HCT116 (cell line): Measurements from ENCODE around the gene SEC16A. TPM values are rescaled to one million over a fixed set of nuclear protein-coding genes. Genes with fewer than 3 reads are reported as not detected.

Experiments
- ATAC-seq: fragments of 200-7000 bp; cut with Tn5 transposase; 2 replicates; pipeline ENCODE4 v1.9.1; 2020; ENCODE audit warnings: mild to moderate bottlenecking, moderate library complexity
- BruUV-seq: library from RNA; stranded (reverse); fragments of 400-500 nt; replicated peaks from 2 replicates; lab custom pipeline; 2021; lab: Mats Ljungman, UMichigan
- CTCF ChIA-PET: fragments of 300-600 bp; sonication (Branson Sonifier 250); formaldehyde crosslinking; loops from one replicate; lab custom pipeline; 2021; ENCODE audit warnings: antibody characterized with exemption; lab: Charles Lee
- POLR2A ChIA-PET: fragments of 300-600, 350-600 bp; sonication (Branson Sonifier 250); formaldehyde crosslinking; loops from one replicate; lab custom pipeline; 2021; ENCODE audit warnings: antibody characterized with exemption; lab: Charles Lee
- RAD21 ChIA-PET, 2 experiments: fragments of 300-600 bp; sonication (Branson Sonifier 250); formaldehyde crosslinking; loops; one replicate each; lab custom pipeline; 2023; ENCODE audit warnings: low total read pairs in 2 of 2; ENCODE audit not compliant: uncharacterized antibody in 2 of 2, unreplicated experiment in 2 of 2, low non-redundant PET in 1 of 2; lab: Charles Lee
- DNase-seq: peaks from one replicate; pipeline ENCODE4 v3.0.0-alpha.2; 2010; ENCODE audit warnings: low read depth, low spot score
- H2AFZ ChIP-seq: fragments of 200-600 bp; shearing (Covaris generic), sonication (generic); 2 replicates; pipeline ENCODE4 v1.6.1; 2017; ENCODE audit warnings: low read depth, mixed run types, mixed read lengths, antibody characterized with exemption, low read length; ENCODE audit not compliant: poor library complexity, severe bottlenecking
- H3K27ac ChIP-seq: 2 replicates; pipeline ENCODE4 v1.5.1; 2012; ENCODE audit warnings: low read depth, low read length
- H3K27me3 ChIP-seq: fragments of 200-600 bp; sonication (generic); 2 replicates; pipeline ENCODE4 v1.6.1; 2016; ENCODE audit warnings: mixed run types, low read length, mixed read lengths; ENCODE audit not compliant: insufficient read depth
- H3K36me3 ChIP-seq, 2 experiments: fragments of 200-500 bp in 1 of 2; fragments of 200-600 bp in 1 of 2; sonication (Bioruptor generic) in 1 of 2; sonication (generic) in 1 of 2; 2 replicates each; pipeline versions ENCODE4 v1.5.1 to v1.6.1; 2014 to 2016; ENCODE audit warnings: low read length in 2 of 2, inconsistent platforms in 1 of 2, mixed read lengths in 1 of 2, mixed run types in 1 of 2; ENCODE audit not compliant: insufficient read depth in 2 of 2, control insufficient read depth in 1 of 2
- H3K4me1 ChIP-seq, 2 experiments: fragments of 200-600 bp in 1 of 2; sonication (generic) in 1 of 2; 2 replicates each; pipeline versions ENCODE4 v1.5.1 to v1.6.1; 2012 to 2017; ENCODE audit warnings: low read length in 2 of 2, inconsistent platforms in 1 of 2, mild to moderate bottlenecking in 1 of 2, mixed read lengths in 1 of 2, mixed run types in 1 of 2, moderate library complexity in 1 of 2; ENCODE audit not compliant: insufficient read depth in 2 of 2, control insufficient read depth in 1 of 2
- H3K4me2 ChIP-seq: fragments of 200-600 bp; sonication (generic); 2 replicates; pipeline ENCODE4 v1.6.1; 2017; ENCODE audit warnings: mixed run types, low read length, mixed read lengths
- H3K4me3 ChIP-seq, 2 experiments: fragments of 200-600 bp in 1 of 2; sonication (generic) in 1 of 2; replicated peaks in 1 of 2; 2 replicates each; pipeline ENCODE4 v1.5.1; 2011 to 2016; ENCODE audit warnings: low read length in 2 of 2, control low read depth in 1 of 2, low read depth in 1 of 2, mild to moderate bottlenecking in 1 of 2, mixed read lengths in 1 of 2, mixed run types in 1 of 2
- H3K79me2 ChIP-seq: fragments of 200-600 bp; sonication (generic); 2 replicates; pipeline ENCODE4 v1.6.1; 2017; ENCODE audit warnings: mild to moderate bottlenecking, mixed run types, low read length, moderate library complexity, mixed read lengths; ENCODE audit not compliant: insufficient read depth
- H3K9ac ChIP-seq: fragments of 200-600 bp; sonication (generic); 2 replicates; pipeline ENCODE4 v1.6.1; 2016; ENCODE audit warnings: low read length, mixed read lengths
- H3K9me2 ChIP-seq: fragments of 200-600 bp; sonication (generic), shearing (Covaris generic); 2 replicates; pipeline ENCODE4 v1.6.1; 2017; ENCODE audit warnings: mixed run types, mild to moderate bottlenecking, moderate library complexity; ENCODE audit not compliant: insufficient read depth
- H3K9me3 ChIP-seq, 2 experiments: fragments of 200-500 bp in 1 of 2; fragments of 200-600 bp in 1 of 2; sonication (Bioruptor generic) in 1 of 2; sonication (generic) in 1 of 2; 2 replicates each; pipeline ENCODE4 v1.6.1; 2014 to 2017; ENCODE audit warnings: low read length in 2 of 2, mixed read lengths in 2 of 2, inconsistent platforms in 1 of 2, low read depth in 1 of 2, mild to moderate bottlenecking in 1 of 2, mixed run types in 1 of 2, moderate library complexity in 1 of 2; ENCODE audit not compliant: control insufficient read depth in 1 of 2, insufficient read depth in 1 of 2
- H4K20me1 ChIP-seq: fragments of 200-600 bp; sonication (generic), shearing (Covaris generic); 2 replicates; pipeline ENCODE4 v1.6.1; 2017; ENCODE audit warnings: mixed run types, mild to moderate bottlenecking, moderate library complexity; ENCODE audit not compliant: insufficient read depth
- ELF1 ChIP-seq: IDR thresholded peaks from 2 replicates; pipeline ENCODE4 v1.6.1; 2012; ENCODE audit warnings: low read depth, borderline replicate concordance
- EZH2 ChIP-seq: fragments of 200-600 bp; sonication (generic); IDR thresholded peaks from 2 replicates; pipeline ENCODE4 v1.6.1; 2017; ENCODE audit warnings: antibody characterized with exemption, mixed run types
- EZH2phosphoT487 ChIP-seq: fragments of 200-600 bp; IDR thresholded peaks from 2 replicates; pipeline ENCODE4 v1.6.1; 2018; ENCODE audit warnings: antibody characterized with exemption, borderline replicate concordance
- JUND ChIP-seq: IDR thresholded peaks from 2 replicates; pipeline ENCODE4 v1.6.1; 2012
- SP1 ChIP-seq: IDR thresholded peaks from 2 replicates; pipeline ENCODE4 v1.6.1; 2012; ENCODE audit warnings: low read depth
- SRF ChIP-seq: IDR thresholded peaks from 2 replicates; pipeline ENCODE4 v1.6.1; 2012; ENCODE audit warnings: low read depth
- TCF7L2 ChIP-seq: IDR thresholded peaks from 2 replicates; pipeline ENCODE4 v1.7.0; 2011; ENCODE audit warnings: borderline replicate concordance, inconsistent platforms; ENCODE audit not compliant: insufficient read depth, insufficient read length; ENCODE audit errors: extremely low read depth
- ZBTB33 ChIP-seq: IDR thresholded peaks from 2 replicates; pipeline ENCODE4 v1.6.1; 2011; ENCODE audit warnings: mild to moderate bottlenecking, low read length, moderate library complexity; ENCODE audit not compliant: insufficient replicate concordance; ENCODE audit errors: extremely low read depth
- intact Hi-C: fragments of 100-400 bp; cut with micrococcal nuclease; formaldehyde crosslinking; loops from 2 replicates; pipeline ENCODE4 v1.10.0; 2022
- total RNA-seq: library from RNA; stranded (reverse); gene quantifications from one replicate; pipeline ENCODE4 v1.2.1, GENCODE V29; 2021; ENCODE audit not compliant: unreplicated experiment
- TF ChIP-seq, protein P1 (sequence below), 3 experiments: fragments of 200-600 bp in 1 of 3; sonication (generic) in 1 of 3; IDR thresholded peaks in 2 of 3; conservative IDR thresholded peaks in 1 of 3; 2 replicates each; pipeline ENCODE4 v1.5.1; 2012 to 2017; ENCODE audit warnings: low read depth in 2 of 3, low read length in 2 of 3, antibody characterized with exemption in 1 of 3, borderline replicate concordance in 1 of 3, control low read depth in 1 of 3, mild to moderate bottlenecking in 1 of 3, mixed read lengths in 1 of 3, mixed run types in 1 of 3, moderate library complexity in 1 of 3; ENCODE audit not compliant: insufficient read depth in 1 of 3

The SEC16A gene
- total RNA-seq, 1 experiment from 2014 or later = 49.8 TPM

DNA sequence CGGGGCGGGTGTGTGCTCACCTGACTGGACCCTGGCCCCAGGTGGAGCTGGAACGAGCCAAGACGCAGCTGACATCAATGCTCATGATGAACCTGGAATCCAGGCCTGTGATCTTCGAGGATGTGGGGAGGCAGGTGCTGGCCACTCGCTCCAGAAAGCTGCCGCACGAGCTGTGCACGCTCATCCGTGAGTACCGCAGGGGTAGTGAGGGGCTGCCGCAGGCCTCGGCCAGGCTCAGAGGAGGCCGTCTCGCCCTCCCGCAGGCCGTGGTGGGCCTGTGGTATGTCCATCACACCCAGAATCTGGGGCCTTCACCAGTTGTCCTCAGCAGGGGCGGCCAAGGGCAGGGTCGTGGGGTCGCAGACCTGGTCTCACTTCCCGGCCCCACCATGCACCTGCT, 61.0 kb downstream of the SEC16A start:
- peaks cover 40 to 53% of the 10 kb centered on the region in 2 experiments; a peak in 3 of 4 replicates for H3K36me3 ChIP-seq

More for the DNA sequence above, 61.0 kb downstream of the SEC16A start:
- intact Hi-C loops = no loop called here
- ATAC-seq = no peak
- peaks cover 5% of the 10 kb centered on the region; the same call in 1 of the 2 replicates for H3K79me2 ChIP-seq
- no peaks in the 10 kb centered on the region for H3K9me2 ChIP-seq
- H3K27me3 ChIP-seq = no peaks in the 10 kb centered on the region
- no peaks in the 10 kb centered on the region for H3K4me1 ChIP-seq
- H3K4me2 ChIP-seq = no peak overlapping the region
- RAD21 ChIA-PET = no interaction called here
- H4K20me1 ChIP-seq = no peaks in the 10 kb centered on the region
- no TSS peak for BruUV-seq
- DNase-seq = no peak
- H3K9me3 ChIP-seq = no peaks in the 10 kb centered on the region
- H3K27ac ChIP-seq = no peak overlapping the region
- CTCF ChIA-PET = no interaction called here
- no peak overlapping the region for H3K4me3 ChIP-seq
- H2AFZ ChIP-seq = no peak overlapping the region
- no peak overlapping the region for H3K9ac ChIP-seq
- POLR2A ChIA-PET = no interaction called here
- TF ChIP-seq SRF = no peak
- TF ChIP-seq JUND = no peak
- TF ChIP-seq, protein P1, sequence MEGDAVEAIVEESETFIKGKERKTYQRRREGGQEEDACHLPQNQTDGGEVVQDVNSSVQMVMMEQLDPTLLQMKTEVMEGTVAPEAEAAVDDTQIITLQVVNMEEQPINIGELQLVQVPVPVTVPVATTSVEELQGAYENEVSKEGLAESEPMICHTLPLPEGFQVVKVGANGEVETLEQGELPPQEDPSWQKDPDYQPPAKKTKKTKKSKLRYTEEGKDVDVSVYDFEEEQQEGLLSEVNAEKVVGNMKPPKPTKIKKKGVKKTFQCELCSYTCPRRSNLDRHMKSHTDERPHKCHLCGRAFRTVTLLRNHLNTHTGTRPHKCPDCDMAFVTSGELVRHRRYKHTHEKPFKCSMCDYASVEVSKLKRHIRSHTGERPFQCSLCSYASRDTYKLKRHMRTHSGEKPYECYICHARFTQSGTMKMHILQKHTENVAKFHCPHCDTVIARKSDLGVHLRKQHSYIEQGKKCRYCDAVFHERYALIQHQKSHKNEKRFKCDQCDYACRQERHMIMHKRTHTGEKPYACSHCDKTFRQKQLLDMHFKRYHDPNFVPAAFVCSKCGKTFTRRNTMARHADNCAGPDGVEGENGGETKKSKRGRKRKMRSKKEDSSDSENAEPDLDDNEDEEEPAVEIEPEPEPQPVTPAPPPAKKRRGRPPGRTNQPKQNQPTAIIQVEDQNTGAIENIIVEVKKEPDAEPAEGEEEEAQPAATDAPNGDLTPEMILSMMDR (IDR thresholded peaks at IDR 0.05 in 2 of 3, conservative IDR thresholded peaks at IDR 0.05 in 1 of 3; ENCODE audit: borderline replicate concordance in 1 of 3, insufficient read depth in 1 of 3, low read depth in 2 of 3, low read length in 2 of 3) = no peak
- TF ChIP-seq EZH2phosphoT487 = no peak
- TF ChIP-seq EZH2 = no peak
- no peak for TF ChIP-seq ZBTB33
- no peak for TF ChIP-seq ELF1
- no peak for TF ChIP-seq TCF7L2
- no peak for TF ChIP-seq SP1
